HFFc6 (cell line): Measurements from ENCODE around the gene SCO2. TPM values are rescaled to one million over a fixed set of nuclear protein-coding genes. Genes with fewer than 3 reads are reported as not detected.

ENCODE experiments used
- DNase-seq: peaks from one replicate; pipeline ENCODE4 v3.0.0-alpha.2; 2018
- H3K27ac Mint-ChIP-seq: 2 replicates; pipeline ENCODE4 v1.8.0; 2020; ENCODE audit warnings: mild to moderate bottlenecking, mixed read lengths
- H3K27me3 Mint-ChIP-seq: 2 replicates; pipeline ENCODE4 v1.8.0; 2021; ENCODE audit warnings: mild to moderate bottlenecking, moderate library complexity, mixed read lengths; ENCODE audit not compliant: insufficient read depth
- H3K36me3 Mint-ChIP-seq: 2 replicates; pipeline ENCODE4 v1.8.0; 2021; ENCODE audit warnings: low read depth, mixed read lengths
- H3K4me1 Mint-ChIP-seq: 2 replicates; pipeline ENCODE4 v1.8.0; 2020; ENCODE audit warnings: low read depth, mixed read lengths
- H3K4me3 Mint-ChIP-seq: 2 replicates; pipeline ENCODE4 v1.8.0; 2020; ENCODE audit warnings: mild to moderate bottlenecking, moderate library complexity, mixed read lengths
- H3K9me3 Mint-ChIP-seq: 2 replicates; pipeline ENCODE4 v1.8.0; 2020; ENCODE audit warnings: mild to moderate bottlenecking, mixed read lengths
- CTCF ChIP-seq: fragments of 200-600 bp; sonication (generic); IDR thresholded peaks from 2 replicates; pipeline ENCODE4 v1.5.0; 2021; ENCODE audit warnings: antibody characterized with exemption, mild to moderate bottlenecking
- total RNA-seq, 6 experiments: library from RNA; stranded (reverse); fragmentation: NEBNext Ultra II Directional; extraction: Animal tissue kit (Norgen Biotek cat#: 25700); gene quantifications; 2 replicates in 1 of 6; 3 replicates in 5 of 6; pipeline ENCODE4 v1.2.3, GENCODE V29; 2021

Gene SCO2
- total RNA-seq, 6 experiments from 2014 or later: 2.7 to 11.1 (median 9.7) TPM

GRCh38 chr22:50528682-50529415, 3.5 kb upstream of the SCO2 start:
- no peak for TF ChIP-seq CTCF
- Mint-ChIP-seq H3K27ac (no peak overlapping the region), H3K9me3 (no peaks in the 10 kb centered on the region), H3K27me3 (peaks cover 15% of the 10 kb centered on the region), H3K36me3 (peaks cover 7% of the 10 kb centered on the region), H3K4me3 (no peak overlapping the region), H3K4me1 (peaks cover 19% of the 10 kb centered on the region)
- no peak for DNase-seq

DNA sequence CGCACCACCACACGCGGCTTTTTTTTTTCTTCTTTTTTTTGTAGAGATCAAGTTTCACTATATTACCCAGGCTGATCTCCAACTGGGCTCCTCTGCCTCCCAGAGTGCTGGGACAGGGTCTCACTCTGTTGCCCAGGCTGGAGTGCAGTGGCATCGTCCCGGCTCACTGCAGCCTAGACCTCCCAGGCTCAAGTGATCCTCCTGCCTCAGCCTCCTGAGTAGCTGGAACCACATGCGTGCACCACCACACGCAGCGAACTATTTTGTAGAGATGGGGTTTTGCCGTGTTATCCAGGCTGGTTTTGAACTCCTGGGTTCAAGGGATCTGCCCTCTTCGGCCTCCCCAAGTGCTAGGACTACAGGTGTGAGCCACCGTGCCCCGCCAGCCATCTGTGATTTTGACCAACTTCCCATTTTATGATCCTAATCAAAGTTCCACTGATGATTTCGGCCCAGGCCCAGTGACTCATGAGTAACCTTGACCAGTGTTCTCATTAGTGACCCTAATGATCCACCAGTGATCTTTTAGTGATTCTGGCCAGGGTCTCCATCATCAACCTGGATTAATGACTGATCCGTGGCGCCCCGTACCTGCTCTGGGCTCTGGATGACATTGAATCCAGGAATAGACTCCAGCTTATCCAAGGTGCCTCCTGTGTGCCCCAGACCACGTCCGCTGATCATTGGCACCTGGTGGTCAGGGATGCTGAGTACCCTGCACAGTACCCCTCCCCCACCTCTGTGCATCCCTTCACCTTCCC, 2.7 kb upstream of the SCO2 start:
- DNase-seq: no peak
- Mint-ChIP-seq H3K9me3 (no peaks in the 10 kb centered on the region), H3K4me3 (peak overlapping the region; percentile 78; the same call in 1 of the 2 replicates), H3K36me3 (peaks cover 7% of the 10 kb centered on the region), H3K27ac (no peak overlapping the region; the same call in 1 of the 2 replicates), H3K4me1 (peaks cover 19% of the 10 kb centered on the region), H3K27me3 (peaks cover 10% of the 10 kb centered on the region)
- no peak for TF ChIP-seq CTCF

- peaks cover 7% of the 10 kb centered on the region for H3K36me3 Mint-ChIP-seq
- no peak for DNase-seq
- H3K4me3 Mint-ChIP-seq: peak overlapping the region; percentile 78
- H3K27ac Mint-ChIP-seq: peak overlapping the region; percentile 62
- TF ChIP-seq CTCF: no peak
- no peaks in the 10 kb centered on the region for H3K9me3 Mint-ChIP-seq
- peaks cover 8% of the 10 kb centered on the region for H3K27me3 Mint-ChIP-seq
- peaks cover 19% of the 10 kb centered on the region for H3K4me1 Mint-ChIP-seq
Measured at GRCh38 chr22:50526834-50527801, 1.7 kb upstream of the SCO2 start.

GRCh38 chr22:50526108-50526833, 873 bp upstream of the SCO2 start:
- TF ChIP-seq CTCF: peak; percentile 87
- Mint-ChIP-seq H3K27me3 (peaks cover 7% of the 10 kb centered on the region), H3K4me3 (peak overlapping the region; percentile 78), H3K4me1 (peaks cover 19% of the 10 kb centered on the region), H3K36me3 (peaks cover 7% of the 10 kb centered on the region), H3K27ac (peak overlapping the region; percentile 62), H3K9me3 (no peaks in the 10 kb centered on the region)
- DNase-seq: peak; percentile 44

DNA sequence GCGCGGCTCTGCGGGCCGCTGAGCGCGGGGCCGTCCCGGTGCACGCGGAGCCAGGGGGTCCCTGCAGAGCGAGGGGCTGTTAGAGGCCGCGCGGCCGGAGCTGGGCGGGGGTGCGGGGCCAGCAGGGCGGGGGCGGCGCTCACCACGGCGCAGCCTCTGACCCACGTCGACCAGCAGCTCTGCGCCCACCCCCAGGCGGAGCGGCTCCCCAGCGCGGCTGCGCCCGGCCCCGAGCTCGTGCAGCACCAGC, 385 bp upstream of the SCO2 start:
- Mint-ChIP-seq H3K27me3 (peaks cover 5% of the 10 kb centered on the region), H3K4me3 (peak overlapping the region; percentile 94), H3K9me3 (no peaks in the 10 kb centered on the region), H3K4me1 (peaks cover 19% of the 10 kb centered on the region), H3K36me3 (peaks cover 7% of the 10 kb centered on the region), H3K27ac (no peak overlapping the region)
- DNase-seq: no peak
- no peak for TF ChIP-seq CTCF
